SH-SY5Y (cell line): Measurements from ENCODE around the gene DLL4.

Experiments used
- GATA2 ChIP-seq: IDR thresholded peaks from 2 replicates; pipeline ENCODE4 v1.6.1; 2011; ENCODE audit warnings: mild to moderate bottlenecking, low read depth, low read length
- GATA3 ChIP-seq: IDR thresholded peaks from 2 replicates; pipeline ENCODE4 v1.6.1; 2011; ENCODE audit warnings: low read depth, mild to moderate bottlenecking, low read length, moderate library complexity

GRCh38 chr15:40958723-40959122 is 29.6 kb downstream of the DLL4 start:
- TF ChIP-seq GATA3, result no peak
- no peak for TF ChIP-seq GATA2
